SK-MEL-5 (cell line): Measurements from ENCODE around the gene FGFBP2. TPM values are rescaled to one million over a fixed set of nuclear protein-coding genes. Genes with fewer than 3 reads are reported as not detected.
"Not testable (repeated sequence)": the region's sequence is repeated elsewhere in the genome, so short reads cannot be mapped to it uniquely, and the experiment has no call there.

Experiments used
- DNase-seq: peaks from one replicate; pipeline ENCODE4 v3.0.0-alpha.2; 2016; ENCODE audit warnings: low read depth, low spot score
- in situ Hi-C: cut with HindIII; loops from 2 replicates; pipeline ENCODE4 v1.10.0; 2016; ENCODE audit warnings: low sequenced_read_pairs, high pct_unique_total_duplicates, low pct_unique_long_range_greater_than_20kb
- total RNA-seq: library from RNA; depleted of rRNA; stranded (reverse); fragments of >200 nt; shearing (Covaris generic); gene quantifications from 2 replicates; pipeline ENCODE4 v1.2.3, GENCODE V29; 2014

The FGFBP2 gene
- total RNA-seq, 1 experiment from 2014 or later: 14.5 TPM

- DNase-seq: no peak
- in situ Hi-C loops: no loop called here
Measured at GRCh38 chr4:15942283-15942682, 20.7 kb downstream of the FGFBP2 start.

- no peak for DNase-seq
- in situ Hi-C loops: no loop called here
Measured at GRCh38 chr4:15938640-15939039, 24.3 kb downstream of the FGFBP2 start, which contains the start of gene FGFBP1. FGFBP1 (minus strand) TSS chr4:15938740; CDS start chr4:15936632, 2,108 bp downstream.

- in situ Hi-C loops: no loop called here
- DNase-seq: no peak
Measured at GRCh38 chr4:15938182-15938581, 24.8 kb downstream of the FGFBP2 start.

- no peak for DNase-seq
Measured at GRCh38 chr4:15936495-15936894, 26.5 kb downstream of the FGFBP2 start.

GRCh38 chr4:15935504-15936402 is 27.2 kb downstream of the FGFBP2 start:
- in situ Hi-C loops: no loop called here

More at GRCh38 chr4:15936495-15936894, 26.5 kb downstream of the FGFBP2 start:
- in situ Hi-C loops: no loop called here

GRCh38 chr4:15934259-15934658 is 28.7 kb downstream of the FGFBP2 start:
- in situ Hi-C loops: no loop called here
- no peak for DNase-seq

More at GRCh38 chr4:15935504-15936402, 27.2 kb downstream of the FGFBP2 start:
- no peak for DNase-seq

- in situ Hi-C loops: no loop called here
Measured at GRCh38 chr4:15931451-15932210, 31.3 kb downstream of the FGFBP2 start.

GRCh38 chr4:15930314-15930713 is 32.7 kb downstream of the FGFBP2 start:
- no peak for DNase-seq
- in situ Hi-C loops: no loop called here

More at GRCh38 chr4:15931451-15932210, 31.3 kb downstream of the FGFBP2 start:
- no peak for DNase-seq

- in situ Hi-C loops: no loop called here
- DNase-seq: no peak
Measured at GRCh38 chr4:15929540-15929939, 33.4 kb downstream of the FGFBP2 start.

- no peak for DNase-seq
- in situ Hi-C loops: no loop called here
Measured at GRCh38 chr4:15928883-15929282, 34.1 kb downstream of the FGFBP2 start.

GRCh38 chr4:15926486-15926885 is 36.5 kb downstream of the FGFBP2 start:
- in situ Hi-C loops: no loop called here
- no peak for DNase-seq

GRCh38 chr4:15925830-15926229 is 37.1 kb downstream of the FGFBP2 start:
- DNase-seq: no peak
- in situ Hi-C loops: no loop called here

- in situ Hi-C loops: no loop called here
- DNase-seq: no peak
Measured at GRCh38 chr4:15921592-15921932, 41.4 kb downstream of the FGFBP2 start.

- in situ Hi-C loops: no loop called here
- peak; percentile 9 for DNase-seq
Measured at GRCh38 chr4:15920723-15921591, 42.0 kb downstream of the FGFBP2 start.

- in situ Hi-C loops: no loop called here
- DNase-seq: no peak
Measured at GRCh38 chr4:15918484-15919129, 44.4 kb downstream of the FGFBP2 start.

GRCh38 chr4:15917297-15917696 is 45.7 kb downstream of the FGFBP2 start:
- in situ Hi-C loops: no loop called here
- peak; percentile 50 for DNase-seq

GRCh38 chr4:15916358-15916757 is 46.6 kb downstream of the FGFBP2 start:
- in situ Hi-C loops, DNase-seq: not testable (repeated sequence)
